GM23338 (cell line): ENCODE results near the gene PTPRA.

ENCODE experiments used
- EZH2 ChIP-seq: fragments of 200-600 bp; sonication (generic); IDR thresholded peaks from one replicate; pipeline ENCODE4 v1.8.0; 2017; ENCODE audit warnings: antibody characterized with exemption, mild to moderate bottlenecking, low read depth; ENCODE audit not compliant: unreplicated experiment
- JUNB ChIP-seq: IDR thresholded peaks from one replicate; pipeline ENCODE4 v1.6.1; 2016; ENCODE audit warnings: antibody characterized with exemption; ENCODE audit not compliant: unreplicated experiment
- NANOG ChIP-seq: IDR thresholded peaks from 2 replicates; pipeline ENCODE4 v1.6.1; 2016; ENCODE audit warnings: antibody characterized with exemption, borderline replicate concordance
- POLR2AphosphoS5 ChIP-seq: IDR thresholded peaks from 2 replicates; pipeline ENCODE4 v1.6.1; 2016; ENCODE audit warnings: antibody characterized with exemption, low read depth
- ZNF331 ChIP-seq: fragments of 250-450 bp; sonication (Bioruptor Pico); IDR thresholded peaks from 2 replicates; pipeline ENCODE4 v1.5.0; 2020; ENCODE audit warnings: low read depth, mild to moderate bottlenecking, moderate library complexity
- TF ChIP-seq, protein P1 (sequence below), 2 experiments: fragments of 200-600 bp in 1 of 2; sonication (generic) in 1 of 2; conservative IDR thresholded peaks; 2 replicates each; pipeline versions ENCODE4 v1.5.1 to v1.6.1; 2016 to 2017; ENCODE audit warnings: antibody characterized with exemption in 2 of 2, low read depth in 2 of 2, mild to moderate bottlenecking in 2 of 2, moderate library complexity in 1 of 2

DNA sequence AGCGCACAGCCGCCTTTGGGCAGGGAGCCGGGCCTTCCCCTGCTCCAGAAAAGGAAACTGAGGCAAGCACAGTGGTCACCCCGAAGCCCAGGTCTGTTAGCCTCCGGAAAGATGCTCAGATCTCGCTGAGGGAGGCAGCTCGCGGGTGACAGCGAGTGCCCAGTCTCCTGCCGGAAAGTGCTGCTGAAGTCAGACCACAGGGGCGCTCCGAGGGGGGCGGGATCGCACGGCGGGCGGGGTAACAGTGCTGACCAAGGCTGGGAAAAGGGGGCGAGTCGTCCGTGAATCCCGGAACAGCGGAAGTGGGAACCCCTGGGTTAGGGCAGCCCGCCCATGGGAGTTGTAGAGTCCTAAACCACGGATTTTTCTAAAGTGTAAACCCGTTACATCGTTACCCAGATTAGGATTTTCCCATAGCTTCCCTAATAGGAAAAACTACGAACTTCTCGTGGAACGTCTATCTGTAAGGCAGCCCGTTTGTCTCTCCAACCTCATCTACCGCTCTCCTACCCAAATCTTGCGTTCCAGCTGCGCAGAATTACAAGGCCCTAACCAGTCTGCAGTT lies 32.2 kb upstream of the PTPRA start:
- TF ChIP-seq POLR2AphosphoS5 (no peak), EZH2 (no peak), JUNB (no peak), ZNF331 (CRISPR knock-in tag) (no peak), NANOG (no peak)
- TF ChIP-seq, protein P1, sequence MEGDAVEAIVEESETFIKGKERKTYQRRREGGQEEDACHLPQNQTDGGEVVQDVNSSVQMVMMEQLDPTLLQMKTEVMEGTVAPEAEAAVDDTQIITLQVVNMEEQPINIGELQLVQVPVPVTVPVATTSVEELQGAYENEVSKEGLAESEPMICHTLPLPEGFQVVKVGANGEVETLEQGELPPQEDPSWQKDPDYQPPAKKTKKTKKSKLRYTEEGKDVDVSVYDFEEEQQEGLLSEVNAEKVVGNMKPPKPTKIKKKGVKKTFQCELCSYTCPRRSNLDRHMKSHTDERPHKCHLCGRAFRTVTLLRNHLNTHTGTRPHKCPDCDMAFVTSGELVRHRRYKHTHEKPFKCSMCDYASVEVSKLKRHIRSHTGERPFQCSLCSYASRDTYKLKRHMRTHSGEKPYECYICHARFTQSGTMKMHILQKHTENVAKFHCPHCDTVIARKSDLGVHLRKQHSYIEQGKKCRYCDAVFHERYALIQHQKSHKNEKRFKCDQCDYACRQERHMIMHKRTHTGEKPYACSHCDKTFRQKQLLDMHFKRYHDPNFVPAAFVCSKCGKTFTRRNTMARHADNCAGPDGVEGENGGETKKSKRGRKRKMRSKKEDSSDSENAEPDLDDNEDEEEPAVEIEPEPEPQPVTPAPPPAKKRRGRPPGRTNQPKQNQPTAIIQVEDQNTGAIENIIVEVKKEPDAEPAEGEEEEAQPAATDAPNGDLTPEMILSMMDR (conservative IDR thresholded peaks at IDR 0.05; ENCODE audit: low read depth in 2 of 2), result no peak
